H1 (cell line): ENCODE data around the gene PNRC1. TPM values are rescaled to one million over a fixed set of nuclear protein-coding genes. Genes with fewer than 3 reads are reported as not detected.

ENCODE experiments used
- CTCF ChIA-PET: fragments of 300-600 bp; sonication (Branson Sonifier 250); formaldehyde crosslinking; loops from one replicate; lab custom pipeline; 2021; ENCODE audit not compliant: partially characterized antibody; lab: Charles Lee
- POLR2A ChIA-PET: fragments of 300-600 bp; sonication (Branson Sonifier 250); formaldehyde crosslinking; loops from one replicate; lab custom pipeline; 2021; ENCODE audit warnings: inconsistent platforms; ENCODE audit not compliant: partially characterized antibody; lab: Charles Lee
- DNase-seq, 2 experiments: peaks; one replicate each; pipeline versions ENCODE4 v3.0.0 to v3.0.0-alpha.2; 2010 to 2022; ENCODE audit warnings: low spot score in 2 of 2, low read depth in 1 of 2, mixed read lengths in 1 of 2
- FAIRE-seq: peaks from 2 replicates; lab custom pipeline; 2011; peaks lifted over from hg19 to GRCh38; lab: Jason Lieb, UNC
- H2AFZ ChIP-seq: 2 replicates; pipeline ENCODE4 v1.8.1; 2012; ENCODE audit warnings: low read length, inconsistent platforms
- H2AK5ac ChIP-seq: 2 replicates; pipeline ENCODE4 v1.6.1; 2013; ENCODE audit warnings: low read depth, low read length
- H2BK120ac ChIP-seq: replicated peaks from 2 replicates; pipeline ENCODE3; 2013; ENCODE audit warnings: low read depth, low read length, inconsistent platforms
- H2BK12ac ChIP-seq: 2 replicates; pipeline ENCODE4 v1.6.1; 2013; ENCODE audit warnings: low read depth, low read length
- H2BK15ac ChIP-seq: 2 replicates; pipeline ENCODE4 v1.6.1; 2013; ENCODE audit warnings: low read length
- H2BK20ac ChIP-seq: 2 replicates; pipeline ENCODE4 v1.6.1; 2013; ENCODE audit warnings: low read length
- H2BK5ac ChIP-seq: 2 replicates; pipeline ENCODE4 v1.6.1; 2013; ENCODE audit warnings: low read depth, low read length
- H3K14ac ChIP-seq: 2 replicates; pipeline ENCODE4 v1.6.1; 2013; ENCODE audit warnings: inconsistent platforms; ENCODE audit not compliant: insufficient read length
- H3K18ac ChIP-seq: 2 replicates; pipeline ENCODE4 v1.6.1; 2013; ENCODE audit warnings: low read length; ENCODE audit errors: extremely low read depth
- H3K23ac ChIP-seq: 2 replicates; pipeline ENCODE4 v1.6.1; 2013; ENCODE audit warnings: inconsistent platforms; ENCODE audit not compliant: insufficient read length
- H3K23me2 ChIP-seq: 2 replicates; pipeline ENCODE4 v1.6.1; 2013; ENCODE audit warnings: low read depth, low read length
- H3K27ac ChIP-seq: 2 replicates; pipeline ENCODE4 v1.6.1; 2011; ENCODE audit warnings: low read depth, low read length, inconsistent platforms
- H3K27me3 ChIP-seq, 4 experiments: replicated peaks in 1 of 4; 1 replicate in 1 of 4; 2 replicates in 3 of 4; pipeline versions ENCODE4 v1.6.1 to v1.8.1; 2011 to 2013; ENCODE audit warnings: low read length in 3 of 4, mild to moderate bottlenecking in 3 of 4, inconsistent platforms in 2 of 4, mixed read lengths in 2 of 4, moderate library complexity in 1 of 4; ENCODE audit not compliant: control insufficient read depth in 3 of 4, insufficient read depth in 3 of 4; ENCODE audit errors: extremely low read depth in 1 of 4
- H3K36me3 ChIP-seq, 4 experiments: 2 replicates each; pipeline versions ENCODE4 v1.6.1 to v1.8.1; 2011 to 2013; ENCODE audit warnings: mild to moderate bottlenecking in 4 of 4, low read length in 3 of 4, moderate library complexity in 2 of 4, control low read depth in 1 of 4, inconsistent platforms in 1 of 4; ENCODE audit not compliant: insufficient read depth in 4 of 4, control insufficient read depth in 2 of 4
- H3K4ac ChIP-seq: replicated peaks from 2 replicates; pipeline ENCODE3; 2013; ENCODE audit warnings: low read length, low read depth, mixed read lengths, inconsistent platforms; ENCODE audit not compliant: insufficient read length
- H3K4me1 ChIP-seq, 4 experiments: replicated peaks in 1 of 4; 1 replicate in 1 of 4; 2 replicates in 3 of 4; pipeline versions ENCODE4 v1.6.1 to v1.8.1; 2011 to 2013; ENCODE audit warnings: low read length in 3 of 4, inconsistent platforms in 2 of 4, mixed read lengths in 1 of 4; ENCODE audit not compliant: insufficient read depth in 4 of 4, control insufficient read depth in 3 of 4
- H3K4me2 ChIP-seq, 2 experiments: 2 replicates each; pipeline versions ENCODE4 v1.6.1 to v1.8.1; 2011 to 2013; ENCODE audit warnings: low read depth in 2 of 2, low read length in 2 of 2, control low read depth in 1 of 2, inconsistent platforms in 1 of 2, mild to moderate bottlenecking in 1 of 2; ENCODE audit not compliant: insufficient read depth in 1 of 2
- H3K4me3 ChIP-seq, 4 experiments: fragments of 200-600, 300-600 bp in 1 of 4; sonication (generic), shearing (Covaris generic), sonication (Bioruptor Twin) in 1 of 4; 2 replicates each; pipeline versions ENCODE4 v1.5.1 to v1.8.1; 2011 to 2016; ENCODE audit warnings: low read length in 4 of 4, low read depth in 3 of 4, control low read depth in 2 of 4, inconsistent platforms in 2 of 4, mild to moderate bottlenecking in 2 of 4, mixed read lengths in 1 of 4, moderate library complexity in 1 of 4; ENCODE audit not compliant: insufficient read depth in 2 of 4; ENCODE audit errors: extremely low read depth in 1 of 4
- H3K56ac ChIP-seq: replicated peaks from 2 replicates; pipeline ENCODE3; 2013; ENCODE audit warnings: low read depth, mild to moderate bottlenecking, mixed read lengths, low read length, inconsistent platforms; ENCODE audit not compliant: insufficient read length
- H3K79me1 ChIP-seq: 2 replicates; pipeline ENCODE4 v1.6.1; 2013; ENCODE audit warnings: low read depth, low read length, control low read depth
- H3K79me2 ChIP-seq, 2 experiments: 2 replicates each; pipeline versions ENCODE4 v1.6.1 to v1.8.1; 2012 to 2013; ENCODE audit warnings: low read length in 2 of 2, mild to moderate bottlenecking in 2 of 2, inconsistent platforms in 1 of 2; ENCODE audit not compliant: insufficient read depth in 2 of 2, control insufficient read depth in 1 of 2
- H3K9ac ChIP-seq, 4 experiments: replicated peaks in 1 of 4; 1 replicate in 1 of 4; 2 replicates in 3 of 4; pipeline versions ENCODE4 v1.6.1 to v1.8.1; 2011 to 2013; ENCODE audit warnings: low read depth in 3 of 4, low read length in 3 of 4, control low read depth in 2 of 4, mild to moderate bottlenecking in 2 of 4, moderate library complexity in 2 of 4, inconsistent platforms in 1 of 4; ENCODE audit errors: extremely low read depth in 1 of 4
- H3K9me3 ChIP-seq, 2 experiments: 2 replicates each; pipeline versions ENCODE4 v1.6.1 to v1.8.1; 2012 to 2013; ENCODE audit warnings: mild to moderate bottlenecking in 2 of 2, moderate library complexity in 2 of 2, control low read depth in 1 of 2, inconsistent platforms in 1 of 2, low read depth in 1 of 2, low read length in 1 of 2, mixed read lengths in 1 of 2; ENCODE audit not compliant: insufficient read depth in 2 of 2
- H4K20me1 ChIP-seq, 2 experiments: replicated peaks in 1 of 2; 2 replicates each; pipeline versions ENCODE3 to v1.8.1; 2011 to 2013; ENCODE audit warnings: inconsistent platforms in 2 of 2, low read length in 2 of 2, mild to moderate bottlenecking in 1 of 2; ENCODE audit not compliant: insufficient read depth in 2 of 2, control insufficient read depth in 1 of 2
- H4K5ac ChIP-seq: 2 replicates; pipeline ENCODE4 v1.6.1; 2013; ENCODE audit warnings: low read length, low read depth, mixed read lengths, inconsistent platforms; ENCODE audit not compliant: insufficient read length
- H4K8ac ChIP-seq: 2 replicates; pipeline ENCODE4 v1.8.0; 2013; ENCODE audit warnings: mild to moderate bottlenecking, moderate library complexity, low read length, inconsistent platforms; ENCODE audit not compliant: insufficient read depth; ENCODE audit errors: extremely low read depth
- H4K91ac ChIP-seq: replicated peaks from 2 replicates; pipeline ENCODE3; 2013; ENCODE audit warnings: low read length, mixed read lengths, inconsistent platforms; ENCODE audit not compliant: insufficient read length
- ATF3 ChIP-seq: IDR thresholded peaks from 2 replicates; pipeline ENCODE4 v1.6.1; 2011; ENCODE audit warnings: low read depth, mild to moderate bottlenecking, low read length; ENCODE audit not compliant: insufficient read depth
- BRCA1 ChIP-seq: IDR thresholded peaks from 2 replicates; pipeline ENCODE4 v1.6.1; 2012; ENCODE audit warnings: low read depth, low read length, improper control_type of control experiment
- CBX5 ChIP-seq: fragments of 300-800, 300-1000 bp; sonication (generic); IDR thresholded peaks from 2 replicates; pipeline ENCODE4 v1.7.1; 2016; ENCODE audit warnings: antibody characterized with exemption, low read length, low read depth
- HDAC6 ChIP-seq: IDR thresholded peaks from one replicate; pipeline ENCODE4 v1.7.1; 2012; ENCODE audit warnings: low read depth, mild to moderate bottlenecking, inconsistent platforms, low read length, moderate library complexity
- TBP ChIP-seq: IDR thresholded peaks from 2 replicates; pipeline ENCODE4 v1.6.1; 2011; ENCODE audit warnings: low read depth, low read length, improper control_type of control experiment
- WGBS, 2 experiments: shearing (Covaris generic) in 1 of 2; methylation state at CpG; one replicate each; pipeline versions ENCODE4 v1.1.6 to v1.1.7; 2013 to 2015; ENCODE audit warnings: low lambda C conversion rate in 2 of 2, mixed read lengths in 2 of 2, inconsistent platforms in 1 of 2, low coverage in 1 of 2, missing lambda C conversion rate in 1 of 2; ENCODE audit not compliant: insufficient replicate concordance in 2 of 2, insufficient coverage in 1 of 2, insufficient read length in 1 of 2; ENCODE audit errors: extremely low coverage in 1 of 2, missing lambda C conversion rate in 1 of 2; 5-methylcytosine and 5-hydroxymethylcytosine counted together
- polyA plus RNA-seq, 7 experiments: library from polyadenylated mRNA; depleted of rRNA in 3 of 7; stranded (reverse) in 5 of 7; unstranded in 2 of 7; fragments of >200 nt in 5 of 7; fragments of 200-250 nt in 2 of 7; gene quantifications; 1 replicate in 5 of 7; 2 replicates in 1 of 7; 4 replicates in 1 of 7; pipeline versions ENCODE4 v1.2.1 to v1.2.3, GENCODE V29; 2011 to 2013; ENCODE audit warnings: missing spikeins in 2 of 7, mixed read lengths in 2 of 7
- total RNA-seq: library from RNA; stranded (reverse); fragmentation: NEBNext Ultra II Directional; extraction: Animal tissue kit (Norgen Biotek cat#: 25700); gene quantifications from 2 replicates; pipeline ENCODE4 v1.2.1, GENCODE V29; 2021

Gene PNRC1
- total and polyA plus RNA-seq, 2 of the 8 experiments (the other 6 are each of a cell fraction or from before 2014, with no cell fraction given): 6.3 to 48.5 TPM

DNA sequence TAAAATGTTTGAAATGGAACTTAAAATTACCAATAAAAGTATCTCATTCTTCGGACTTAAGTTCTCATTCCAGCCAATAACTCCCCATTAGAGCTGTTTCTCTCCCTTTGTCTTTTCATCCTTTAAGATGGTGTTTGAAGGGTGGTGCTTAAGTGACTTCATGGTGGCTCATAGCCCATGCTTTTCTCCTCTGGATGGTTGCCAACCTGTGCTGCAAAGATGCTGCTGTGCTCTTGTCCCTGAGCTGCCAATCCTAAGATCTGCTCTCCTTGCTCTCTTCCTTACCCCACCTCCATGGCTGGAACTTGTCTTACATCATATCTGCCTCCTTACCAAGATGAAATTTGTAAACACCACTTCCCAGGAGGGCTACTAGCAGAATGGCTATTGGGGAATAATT, 31.6 kb upstream of the PNRC1 start:
- Histone ChIP-seq H3K4ac (no peak overlapping the region), H2BK15ac (no peak overlapping the region), H2AFZ (no peak overlapping the region), H3K14ac (no peak overlapping the region), H4K8ac (no peak overlapping the region), H3K18ac (no peak overlapping the region), H3K4me2 (no peak overlapping the region), H3K23me2 (no peaks in the 10 kb centered on the region), H3K9me3 (no peaks in the 10 kb centered on the region), H3K56ac (no peak overlapping the region), H3K79me2 (no peaks in the 10 kb centered on the region), H3K4me1 (peaks cover 0 to 10% (median 0%) of the 10 kb centered on the region in 4 experiments; a peak in 1 of 7 replicates), H2AK5ac (no peak overlapping the region), H3K36me3 (no peaks in the 10 kb centered on the region), H3K23ac (no peak overlapping the region), H2BK20ac (no peak overlapping the region), H3K79me1 (no peaks in the 10 kb centered on the region), H3K27me3 (peaks cover 0 to 5% (median 2%) of the 10 kb centered on the region in 4 experiments; a peak in 4 of 7 replicates), H4K20me1 (no peaks in the 10 kb centered on the region), H4K5ac (no peak overlapping the region), H2BK120ac (no peak overlapping the region), H3K4me3 (no peak overlapping the region), H3K9ac (no peak overlapping the region), H2BK5ac (no peak overlapping the region), H3K27ac (no peak overlapping the region), H2BK12ac (no peak overlapping the region), H4K91ac (no peak overlapping the region)
- POLR2A ChIA-PET: no interaction called here
- WGBS, 2 experiments: 100% methylated on average over 1 of the region's 1 CpG; no CpG with 5 or more reads in 1 of the 2 experiments
- DNase-seq: no peak
- CTCF ChIA-PET: interaction anchor here (0.9 kb wide), 1 partner anchor 47 kb away, joined by 4 read pairs; no protein-coding TSS in a partner anchor
- TF ChIP-seq ATF3 (no peak), HDAC6 (no peak), CBX5 (no peak), BRCA1 (no peak), TBP (no peak)
- FAIRE-seq: no peak
